GM12892 (cell line): ENCODE data around the gene ADAT2.

Source experiments
- DNase-seq: peaks from one replicate; pipeline ENCODE4 v3.0.0; 2011; ENCODE audit not compliant: insufficient read length
- FAIRE-seq: peaks from 2 replicates; lab custom pipeline; 2011; peaks lifted over from hg19 to GRCh38; lab: Jason Lieb, UNC
- POLR2A ChIP-seq: IDR thresholded peaks from 2 replicates; pipeline ENCODE4 v1.6.1; 2011; ENCODE audit warnings: low read depth, low read length, control low read depth
- POLR2AphosphoS5 ChIP-seq: IDR thresholded peaks from 2 replicates; pipeline ENCODE4 v1.6.1; 2011; ENCODE audit warnings: low read depth, low read length, control low read depth
- TAF1 ChIP-seq: IDR thresholded peaks from 2 replicates; pipeline ENCODE4 v1.6.1; 2011; ENCODE audit warnings: low read depth, mild to moderate bottlenecking, control low read depth, low read length, borderline replicate concordance

ADAT2 gene

DNA sequence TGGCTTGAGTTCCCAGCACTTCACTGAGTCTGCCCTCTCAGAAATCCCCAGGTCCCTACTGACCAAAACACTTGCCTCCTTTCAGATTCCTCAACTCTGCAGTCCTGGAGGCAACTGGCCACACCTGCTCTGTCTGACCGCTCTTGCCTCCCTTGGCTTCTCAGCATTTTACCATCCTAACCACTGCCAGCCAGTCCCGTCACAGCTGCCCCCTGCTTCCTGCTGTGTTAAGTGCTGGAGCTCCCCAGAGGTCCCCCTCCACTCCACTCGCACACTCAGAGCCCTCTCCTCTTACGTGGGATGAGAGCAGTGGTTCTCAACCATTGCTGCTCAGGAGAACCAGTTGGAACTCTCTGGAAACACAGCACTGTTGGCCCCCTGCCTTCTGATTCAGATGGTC is 20.5 kb downstream of the ADAT2 start:
- TF ChIP-seq TAF1, result no peak
- TF ChIP-seq POLR2A, result no peak
- TF ChIP-seq POLR2AphosphoS5, result no peak
- DNase-seq (no peak), FAIRE-seq (no peak)

GRCh38 chr6:143427109-143427817 is 23.2 kb downstream of the ADAT2 start:
- TF ChIP-seq POLR2AphosphoS5 (no peak), TAF1 (no peak), POLR2A (no peak)
- peak; percentile 28 for DNase-seq
- FAIRE-seq, result peak; percentile 78

DNA sequence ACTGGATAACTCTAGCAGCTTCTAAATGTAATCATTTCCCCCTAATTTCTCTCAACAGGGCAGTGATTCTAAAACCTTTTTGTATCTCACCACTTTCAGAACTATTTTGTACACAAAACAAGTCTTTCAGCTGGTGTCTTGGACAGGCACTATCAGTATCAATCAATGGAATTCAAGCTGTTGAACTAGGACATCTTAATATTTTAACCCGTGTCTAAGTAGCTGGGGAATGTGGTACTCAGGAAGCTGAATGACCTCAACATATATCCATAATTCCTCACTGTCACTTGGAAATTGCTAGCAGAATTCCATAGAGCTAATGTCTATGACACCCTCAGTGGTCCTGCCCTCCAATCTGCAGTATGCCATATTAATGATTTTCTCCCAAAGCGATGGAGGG is 24.5 kb downstream of the ADAT2 start:
- TF ChIP-seq POLR2A, result no peak
- no peak for TF ChIP-seq POLR2AphosphoS5
- TF ChIP-seq TAF1, result no peak
- FAIRE-seq (no peak), DNase-seq (no peak)

- DNase-seq (no peak), FAIRE-seq (no peak)
- TF ChIP-seq TAF1 (no peak), POLR2AphosphoS5 (no peak), POLR2A (no peak)
Observed at GRCh38 chr6:143419526-143419925, 31.0 kb downstream of the ADAT2 start.

- no peak for FAIRE-seq
- no peak for DNase-seq
- TF ChIP-seq POLR2A, result no peak
- TF ChIP-seq POLR2AphosphoS5, result no peak
- TF ChIP-seq TAF1, result no peak
Observed at GRCh38 chr6:143414769-143415168, 35.7 kb downstream of the ADAT2 start.

- DNase-seq (no peak), FAIRE-seq (no peak)
- TF ChIP-seq POLR2A, result no peak
- TF ChIP-seq POLR2AphosphoS5, result no peak
- no peak for TF ChIP-seq TAF1
Observed at GRCh38 chr6:143410859-143411270, 39.6 kb downstream of the ADAT2 start.

GRCh38 chr6:143408787-143409162 is 41.7 kb downstream of the ADAT2 start:
- no peak for DNase-seq
- FAIRE-seq, result no peak
- TF ChIP-seq TAF1, result no peak
- TF ChIP-seq POLR2AphosphoS5, result no peak
- no peak for TF ChIP-seq POLR2A

- DNase-seq, result no peak
- no peak for TF ChIP-seq TAF1
- no peak for TF ChIP-seq POLR2A
- TF ChIP-seq POLR2AphosphoS5, result no peak
- no peak for FAIRE-seq
Observed at GRCh38 chr6:143408151-143408786, 42.2 kb downstream of the ADAT2 start.

GRCh38 chr6:143406673-143407072 is 43.8 kb downstream of the ADAT2 start:
- no peak for FAIRE-seq
- no peak for TF ChIP-seq POLR2AphosphoS5
- no peak for TF ChIP-seq TAF1
- TF ChIP-seq POLR2A, result no peak
- no peak for DNase-seq

- DNase-seq, result no peak
- TF ChIP-seq POLR2AphosphoS5 (no peak), TAF1 (no peak), POLR2A (no peak)
- FAIRE-seq, result no peak
Observed at GRCh38 chr6:143405373-143406154, 44.9 kb downstream of the ADAT2 start.

DNA sequence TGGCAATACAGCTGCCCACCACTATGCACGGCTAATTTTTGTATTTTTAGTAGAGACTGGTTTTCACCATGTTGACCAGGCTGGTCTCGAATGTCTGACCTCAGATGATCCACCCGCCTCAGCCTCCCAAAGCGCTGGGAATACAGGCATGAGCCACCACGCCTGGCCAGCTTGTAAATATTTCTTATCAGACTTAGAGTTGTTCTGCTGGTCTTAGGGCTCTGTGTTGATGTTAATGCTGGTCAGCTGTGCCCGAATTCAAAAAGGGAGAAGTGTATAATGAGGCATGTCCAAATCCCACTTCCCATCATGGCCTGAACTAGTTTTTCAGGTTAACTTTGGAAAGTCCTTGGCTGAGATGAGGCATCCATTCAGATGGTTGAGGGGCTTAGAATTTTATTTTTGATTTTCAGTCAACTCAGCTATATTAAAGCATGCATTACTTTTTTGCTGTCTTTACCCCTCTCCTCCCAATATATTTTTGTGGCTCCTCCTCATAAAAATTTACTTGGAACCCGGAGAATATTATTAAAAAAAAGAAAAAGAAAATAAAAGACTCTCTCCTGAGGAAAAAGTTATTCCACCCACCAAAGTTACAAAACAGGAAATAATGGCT is 47.7 kb downstream of the ADAT2 start:
- TF ChIP-seq TAF1, result no peak
- no peak for TF ChIP-seq POLR2A
- no peak for TF ChIP-seq POLR2AphosphoS5
- no peak for FAIRE-seq
- DNase-seq, result no peak

DNA sequence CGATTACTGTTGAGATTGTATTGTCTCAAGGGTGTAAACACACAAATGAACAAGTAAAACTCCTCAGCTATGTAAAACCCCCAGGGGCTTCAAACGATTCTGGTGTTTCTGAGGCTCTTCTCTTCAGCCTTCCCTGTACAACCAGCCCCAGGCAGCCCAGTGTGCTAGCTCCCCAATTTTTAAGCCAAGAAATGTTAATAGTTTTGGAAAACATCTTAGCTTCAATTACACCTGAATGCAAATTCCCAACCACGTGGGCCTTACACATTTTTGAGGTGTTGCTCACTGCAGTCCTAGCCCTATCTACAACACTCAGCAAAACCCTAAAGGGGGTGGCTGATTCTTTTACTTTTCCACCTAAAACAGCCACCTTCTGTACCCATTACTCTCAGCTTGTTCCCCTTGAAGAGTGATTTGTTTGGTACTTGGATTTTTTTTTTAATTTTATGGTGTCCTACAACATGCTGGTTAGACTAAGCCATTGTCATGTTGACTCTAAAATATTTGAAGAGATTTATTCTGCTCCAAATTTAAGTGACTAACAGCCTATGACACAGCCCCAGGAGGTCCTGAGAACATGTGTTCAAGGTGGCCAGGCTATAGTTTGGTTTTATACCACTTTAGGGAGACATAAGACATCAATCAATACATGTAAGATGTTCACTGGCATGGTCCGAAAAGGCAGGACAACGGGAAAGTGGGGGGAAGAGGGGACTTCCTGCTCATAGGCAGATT is 48.7 kb downstream of the ADAT2 start:
- DNase-seq, result no peak
- no peak for TF ChIP-seq TAF1
- no peak for TF ChIP-seq POLR2AphosphoS5
- TF ChIP-seq POLR2A, result no peak
- FAIRE-seq, result no peak
